Activated T-cell treated with anti-CD3 and anti-CD28 coated beads for 4 hours (primary cell): ENCODE measurements around the gene HOXA2.

Source experiments
- DNase-seq: peaks from one replicate; pipeline ENCODE4 v3.0.0-alpha.2; 2020

HOXA2 gene

DNA sequence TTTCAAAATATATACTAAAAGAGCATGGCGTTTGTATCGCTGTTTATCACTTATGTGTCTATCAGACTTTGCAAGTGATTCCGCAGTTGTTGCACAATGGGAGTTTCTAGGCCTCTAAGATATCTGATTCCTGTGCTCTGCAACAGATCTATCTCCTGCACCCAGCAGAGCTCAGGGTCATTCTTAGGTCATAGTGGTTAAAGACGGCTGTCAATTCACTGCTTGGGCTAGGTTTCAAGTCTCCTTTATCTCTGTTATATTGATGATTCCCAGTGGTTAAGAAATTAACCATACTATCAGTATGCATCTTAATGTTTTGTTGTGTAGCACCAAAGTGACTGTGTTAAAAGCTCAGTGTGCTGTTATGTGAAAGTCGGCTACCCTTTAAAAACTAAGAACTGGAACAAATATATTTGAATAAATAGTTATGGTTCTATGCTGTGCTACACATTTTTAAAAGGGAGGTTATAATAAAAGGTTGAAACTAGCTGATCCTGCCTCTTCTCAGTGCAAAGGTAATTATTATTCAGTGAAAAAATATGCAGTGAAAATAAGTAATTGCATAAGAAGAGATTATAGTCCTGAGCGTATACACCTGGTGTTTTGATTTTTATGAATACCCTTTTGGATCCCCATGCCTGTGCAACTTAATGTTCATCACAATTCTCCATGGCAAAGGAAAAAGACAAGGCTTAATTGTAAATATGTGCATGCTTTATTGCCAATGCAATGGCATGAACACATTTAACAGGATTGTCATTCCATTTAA lies 30.7 kb downstream of the HOXA2 start:
- no peak for DNase-seq

DNA sequence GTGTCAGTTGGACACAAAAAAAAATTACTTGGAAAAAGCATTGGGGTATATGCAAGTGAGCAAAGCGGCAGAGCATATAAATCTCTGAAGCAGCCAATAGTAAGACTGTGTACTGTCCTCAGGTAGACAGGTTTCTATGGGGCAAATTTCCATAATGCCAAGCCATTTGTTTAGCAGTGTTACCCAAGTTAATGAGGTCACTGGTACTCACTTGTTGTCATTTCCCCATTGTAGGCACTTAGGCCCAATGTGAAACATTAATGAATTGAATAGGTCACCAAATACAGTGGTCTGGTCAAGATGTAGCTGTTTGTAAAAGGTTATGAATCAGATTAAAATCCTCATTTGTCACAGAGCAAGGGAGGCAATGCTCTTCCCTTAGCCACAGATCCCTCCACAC lies 34.2 kb downstream of the HOXA2 start:
- no peak for DNase-seq

DNA sequence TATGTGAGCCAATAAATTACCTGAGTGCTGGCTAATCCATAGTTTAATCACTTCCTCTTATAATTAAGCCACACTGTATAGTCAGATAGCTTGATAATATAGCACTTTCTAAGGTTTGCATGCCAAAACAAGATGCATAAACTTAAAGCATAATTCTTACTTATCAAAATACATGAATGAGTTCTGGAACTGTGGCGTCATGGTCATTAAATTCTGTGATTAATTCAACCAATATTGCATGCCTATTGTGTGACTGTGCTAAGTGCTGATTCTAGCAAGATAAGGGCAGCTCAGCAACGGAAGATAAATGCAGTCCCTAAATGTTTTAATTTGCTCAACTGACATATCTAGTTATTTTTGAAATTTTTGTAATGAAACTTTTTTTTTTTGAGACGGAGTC lies 36.3 kb downstream of the HOXA2 start:
- DNase-seq: no peak

DNA sequence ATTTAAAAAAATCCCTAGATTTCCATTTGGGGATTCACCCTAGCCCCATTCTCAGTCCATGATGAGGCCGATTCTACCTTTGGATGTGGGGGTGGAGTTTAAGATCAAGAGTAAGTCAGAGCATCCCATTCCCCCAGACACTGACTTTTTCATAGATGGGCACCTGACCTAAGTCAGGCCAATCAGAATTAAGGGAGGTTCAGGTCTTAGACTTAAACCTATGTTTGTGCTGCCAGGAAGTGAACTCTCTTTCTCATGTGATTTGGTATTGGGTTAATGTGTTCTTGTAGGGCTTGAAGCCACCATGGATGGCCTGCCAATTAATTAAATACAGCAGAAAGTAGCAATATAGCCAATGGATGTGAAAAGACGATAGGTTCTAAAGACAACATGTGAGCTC lies 36.8 kb downstream of the HOXA2 start:
- DNase-seq: no peak

DNA sequence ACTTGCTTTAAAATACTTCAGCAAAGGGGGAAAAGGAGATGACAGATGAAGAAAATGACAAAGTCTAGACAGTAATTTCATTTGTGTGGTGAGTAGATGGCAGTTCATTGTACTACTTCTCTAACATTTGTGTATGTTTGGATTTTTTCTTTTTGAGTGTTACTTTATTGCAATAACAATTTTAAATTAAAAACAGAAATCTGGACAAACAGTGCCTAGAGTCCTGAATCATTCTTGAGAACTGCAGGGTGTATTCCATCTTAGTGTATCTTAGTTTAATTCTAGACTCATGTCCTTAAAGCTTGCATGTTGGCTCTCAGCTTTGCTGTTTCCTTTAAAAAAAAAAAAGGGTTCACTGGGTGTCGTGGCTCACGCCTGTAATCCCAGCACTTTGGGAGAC lies 37.8 kb downstream of the HOXA2 start:
- DNase-seq: no peak

DNA sequence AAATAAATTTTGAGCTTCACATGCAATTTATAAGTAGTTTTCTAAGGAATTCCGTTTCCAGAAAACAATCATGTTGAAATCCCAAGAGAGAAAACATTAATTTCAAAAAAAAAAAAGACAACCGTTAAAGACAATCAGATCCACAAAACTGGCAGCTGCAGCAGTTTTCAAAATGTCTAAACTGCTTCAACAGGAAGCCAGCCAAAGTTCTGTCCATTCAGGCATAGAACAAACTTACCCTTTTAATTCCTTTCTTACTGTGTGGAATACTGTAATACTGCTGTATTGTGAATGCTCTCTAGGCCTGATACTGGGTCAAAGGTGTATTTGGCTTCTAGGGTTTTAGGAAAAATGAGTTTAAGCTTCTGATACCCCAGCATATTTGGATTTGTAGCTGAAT lies 38.3 kb downstream of the HOXA2 start:
- no peak for DNase-seq

DNA sequence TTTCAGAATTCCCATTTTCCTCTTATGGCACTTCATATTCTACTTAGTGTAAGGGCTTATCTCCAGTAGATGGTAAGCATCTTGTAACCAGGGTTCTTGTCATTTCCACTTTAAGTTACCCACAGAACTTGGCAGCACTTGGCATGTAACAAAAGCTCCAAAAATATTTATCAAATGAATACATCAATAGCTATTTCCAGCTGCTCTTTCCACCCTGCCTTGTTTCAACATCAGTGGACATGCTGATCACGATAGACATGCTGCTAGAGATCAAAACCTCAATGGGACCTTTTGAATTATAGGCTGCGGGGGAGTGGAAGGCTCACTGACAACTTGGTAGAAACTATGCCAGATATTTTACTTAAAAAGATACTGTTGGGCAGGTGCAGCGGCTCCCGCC lies 39.5 kb downstream of the HOXA2 start:
- DNase-seq: no peak

DNA sequence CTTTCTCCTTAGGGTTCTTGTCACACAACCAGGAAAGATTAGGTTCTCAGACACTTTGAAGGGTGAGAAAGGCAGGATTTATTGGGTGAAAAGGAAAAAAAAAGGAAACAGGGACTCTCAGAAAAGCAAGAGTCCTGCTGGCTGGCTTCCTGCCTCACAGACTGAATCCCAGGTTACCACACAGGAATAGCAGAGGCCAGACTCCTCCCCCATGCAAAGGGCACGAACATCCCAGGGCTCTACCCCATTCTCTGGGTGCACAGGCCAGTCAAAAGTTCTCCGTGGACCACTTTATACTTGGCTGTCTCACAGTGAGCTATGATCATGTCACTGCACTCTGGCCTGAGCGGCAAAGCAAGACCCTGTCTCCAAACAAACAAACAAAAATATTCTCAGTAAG lies 49.3 kb downstream of the HOXA2 start:
- no peak for DNase-seq

DNA sequence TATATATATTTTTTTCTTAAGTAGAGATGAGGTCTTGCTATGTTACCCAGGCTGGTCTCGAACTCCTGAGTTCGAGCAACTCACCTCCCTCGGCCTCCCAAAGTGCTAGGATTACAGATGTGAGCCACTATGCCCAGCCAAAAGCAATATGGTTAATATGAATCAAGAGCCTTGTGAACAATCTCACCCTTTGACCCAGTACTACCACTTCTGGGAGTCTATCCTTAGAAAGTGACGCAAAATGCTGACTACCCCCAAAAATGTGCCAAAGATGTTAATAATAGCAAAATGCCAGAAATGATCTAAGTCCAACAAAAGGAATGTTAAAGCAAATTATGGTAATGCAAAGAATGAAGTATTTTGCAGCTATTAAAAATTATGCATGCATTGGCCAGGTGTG lies 51.0 kb downstream of the HOXA2 start:
- no peak for DNase-seq
